ENCODE results near the gene WNT2B.

The WNT2B gene

DNA sequence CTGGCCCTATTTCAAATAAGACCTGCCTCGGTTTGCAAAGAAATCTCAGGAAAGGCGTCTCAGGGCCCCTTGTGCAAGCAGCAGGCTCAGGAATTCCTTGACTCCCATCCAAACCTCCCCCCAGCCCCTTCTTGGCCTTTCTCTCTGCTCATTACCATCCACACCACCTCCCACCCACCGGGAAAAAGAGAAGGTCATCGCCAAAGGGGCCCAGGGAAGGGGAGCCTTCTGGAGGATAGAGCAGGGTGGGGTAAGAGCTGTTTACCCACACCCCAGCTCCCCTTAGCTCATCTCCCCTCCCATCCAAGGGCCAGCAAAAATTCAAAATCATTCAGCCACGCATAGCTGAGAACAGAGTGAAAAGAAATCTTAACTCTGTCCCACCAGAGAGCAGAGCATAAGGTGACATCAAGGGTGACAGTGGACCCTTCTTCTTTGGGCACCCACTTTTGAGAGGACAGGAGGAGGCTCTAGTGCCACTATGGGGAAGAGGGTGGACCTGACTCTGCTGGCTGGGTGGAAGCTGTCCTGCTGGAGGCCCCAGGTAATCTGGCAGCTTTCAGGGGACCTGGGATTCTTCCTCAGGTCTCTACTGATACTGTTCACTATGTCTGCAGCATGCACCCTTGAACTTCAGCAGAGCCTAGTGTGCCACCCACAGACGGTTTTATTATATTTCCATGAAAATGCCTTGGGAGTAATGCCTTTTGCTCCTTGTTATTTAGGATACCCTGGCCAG is 3.9 kb upstream of the WNT2B start:
- DNase-seq (ENCODE audit: low spot score): no peak

DNA sequence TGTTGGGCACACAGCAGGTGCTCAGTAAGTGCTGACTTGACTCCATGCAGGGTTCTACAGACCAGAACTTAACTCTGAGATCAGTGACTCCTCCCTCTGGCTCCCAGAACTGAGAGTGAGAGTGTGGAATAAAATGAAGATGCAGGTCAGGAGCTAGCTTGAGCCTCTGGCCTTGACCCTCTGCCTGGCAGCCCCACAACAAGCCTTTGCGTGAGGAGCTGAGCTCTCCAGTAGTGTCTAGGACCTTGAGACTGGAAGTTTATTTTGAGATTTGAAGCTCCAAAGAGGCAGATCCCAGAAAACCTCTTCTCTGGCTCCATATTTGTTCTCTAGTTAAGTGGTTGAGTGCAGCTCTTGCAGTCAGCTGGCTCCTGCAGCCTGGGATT is 3.4 kb upstream of the WNT2B start:
- no peak for DNase-seq (ENCODE audit: low spot score)

DNA sequence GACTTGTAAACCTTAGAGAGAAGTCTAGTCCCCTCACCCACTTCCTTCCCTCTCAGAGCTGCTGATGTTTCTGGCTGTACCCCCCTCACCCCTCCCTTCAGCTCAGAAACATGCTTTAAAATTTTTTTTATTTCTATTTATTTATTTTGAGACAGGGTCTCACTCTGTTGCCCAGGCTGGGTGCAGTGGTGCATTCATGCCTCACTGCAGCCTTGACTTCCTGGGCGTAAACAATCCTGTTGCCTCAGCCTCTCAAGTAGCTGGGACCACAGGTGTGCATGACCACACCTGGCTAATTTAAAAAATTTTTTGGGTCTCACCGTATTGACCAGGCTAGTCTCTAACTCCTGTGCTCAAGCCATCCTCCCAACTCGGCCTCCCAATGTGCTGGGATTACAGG is 2.9 kb upstream of the WNT2B start:
- DNase-seq (ENCODE audit: low spot score): no peak

DNA sequence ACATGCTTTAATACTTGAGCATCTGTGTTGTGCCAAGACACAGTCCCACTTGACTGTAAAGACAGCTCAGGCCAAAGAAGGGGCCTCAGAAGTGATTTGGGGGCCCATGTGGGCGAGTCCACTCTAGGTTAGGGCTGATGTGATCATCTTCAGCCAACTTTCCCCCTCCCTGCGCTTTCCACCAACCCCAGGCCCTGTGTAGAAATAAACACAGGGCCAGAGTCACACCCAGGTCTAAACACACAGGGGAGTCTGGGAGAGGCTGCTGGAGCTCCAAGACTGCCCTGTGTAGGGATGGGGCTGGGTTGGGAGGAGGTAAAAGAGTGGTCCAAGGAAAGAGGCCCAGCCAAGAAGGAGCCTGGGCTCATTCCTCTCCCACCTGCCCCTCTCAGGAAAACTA is 2.5 kb upstream of the WNT2B start:
- no peak for DNase-seq (ENCODE audit: low spot score)

DNA sequence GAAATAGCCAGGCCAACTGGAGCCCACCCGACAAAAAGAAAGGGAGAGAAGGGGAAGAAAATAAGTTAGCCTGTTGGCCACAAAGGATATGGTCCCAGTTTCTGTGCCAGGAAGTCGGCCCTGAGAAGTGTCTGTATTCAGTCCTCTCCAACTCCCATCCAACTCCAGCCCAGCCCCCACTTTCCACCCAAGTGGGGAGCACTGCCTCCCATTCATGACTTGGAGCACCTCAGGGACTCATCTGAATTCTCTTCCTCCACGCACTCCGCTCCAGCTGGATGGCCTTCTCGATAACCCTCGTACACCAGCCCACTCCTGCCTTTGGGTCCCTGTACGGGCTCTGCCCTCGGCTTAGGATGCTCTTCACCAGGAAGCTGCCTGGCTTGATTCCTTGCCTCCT is 2.0 kb upstream of the WNT2B start:
- DNase-seq (ENCODE audit: low spot score): no peak

DNA sequence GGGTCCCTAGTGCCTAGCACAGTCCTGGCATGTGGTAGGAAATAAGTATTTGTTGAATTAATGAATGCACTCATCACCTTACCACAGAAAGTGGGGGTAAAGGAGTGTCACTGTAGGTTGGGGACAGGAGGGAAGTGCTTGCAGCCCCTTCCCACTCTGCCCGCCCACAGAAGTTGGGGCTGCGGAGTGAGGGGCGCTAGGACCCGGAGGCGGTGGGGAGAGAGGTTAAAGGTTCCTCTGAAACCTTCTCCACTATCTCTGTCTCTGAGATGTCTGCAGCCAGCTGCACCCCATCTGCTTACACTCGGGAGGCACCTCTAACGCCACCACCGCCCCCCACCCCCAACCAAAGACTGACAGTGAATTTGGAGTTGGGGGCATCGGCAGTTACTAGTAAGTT is 1.4 kb upstream of the WNT2B start:
- no peak for DNase-seq (ENCODE audit: low spot score)

DNA sequence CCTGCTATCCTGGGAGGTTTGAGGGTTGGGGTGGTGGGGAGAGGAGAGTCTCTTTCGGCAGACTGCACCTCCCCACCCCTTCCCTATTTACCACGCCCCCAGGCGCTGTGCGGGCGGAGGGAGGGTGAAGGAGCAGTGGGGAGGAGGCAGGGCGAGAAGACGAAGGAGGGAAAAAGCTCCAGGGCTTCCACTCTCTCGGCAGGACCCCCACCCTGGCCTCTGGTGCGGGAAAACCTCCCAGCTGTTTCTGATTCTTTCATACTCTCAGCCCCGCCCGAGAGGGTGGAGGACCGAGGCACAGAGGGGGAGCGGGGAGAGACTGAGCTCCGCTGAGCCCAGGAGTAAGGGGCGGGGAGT is 866 bp upstream of the WNT2B start:
- DNase-seq (ENCODE audit: low spot score): no peak

DNA sequence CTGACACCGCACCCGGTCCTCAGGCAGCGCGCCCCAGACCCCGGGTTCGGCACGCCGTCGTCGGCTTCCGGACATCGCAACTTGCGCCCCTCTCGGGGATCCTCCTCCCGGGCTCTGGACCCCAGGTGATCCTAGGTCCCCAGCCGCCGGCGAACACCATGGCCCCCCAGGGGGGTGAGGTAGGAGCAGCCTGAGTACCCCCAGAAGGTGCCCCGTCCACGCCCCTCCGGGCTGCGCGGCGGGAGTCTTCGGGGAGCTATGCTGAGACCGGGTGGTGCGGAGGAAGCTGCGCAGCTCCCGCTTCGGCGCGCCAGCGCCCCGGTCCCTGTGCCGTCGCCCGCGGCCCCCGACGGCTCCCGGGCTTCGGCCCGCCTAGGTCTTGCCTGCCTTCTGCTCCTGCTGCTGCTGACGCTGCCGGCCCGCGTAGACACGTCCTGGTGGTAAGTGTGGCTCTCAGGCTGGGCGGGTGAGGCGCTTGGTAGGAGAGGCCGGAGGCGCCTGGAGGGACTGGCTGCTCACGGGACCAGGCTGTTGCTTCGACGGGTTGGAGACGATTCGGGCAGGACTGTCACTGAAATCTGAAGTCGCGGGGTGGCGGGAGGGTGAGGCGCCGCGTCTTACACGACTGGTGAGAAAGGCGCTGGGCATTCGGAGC is 367 bp downstream of the WNT2B start:
- DNase-seq (ENCODE audit: low spot score): no peak

DNA sequence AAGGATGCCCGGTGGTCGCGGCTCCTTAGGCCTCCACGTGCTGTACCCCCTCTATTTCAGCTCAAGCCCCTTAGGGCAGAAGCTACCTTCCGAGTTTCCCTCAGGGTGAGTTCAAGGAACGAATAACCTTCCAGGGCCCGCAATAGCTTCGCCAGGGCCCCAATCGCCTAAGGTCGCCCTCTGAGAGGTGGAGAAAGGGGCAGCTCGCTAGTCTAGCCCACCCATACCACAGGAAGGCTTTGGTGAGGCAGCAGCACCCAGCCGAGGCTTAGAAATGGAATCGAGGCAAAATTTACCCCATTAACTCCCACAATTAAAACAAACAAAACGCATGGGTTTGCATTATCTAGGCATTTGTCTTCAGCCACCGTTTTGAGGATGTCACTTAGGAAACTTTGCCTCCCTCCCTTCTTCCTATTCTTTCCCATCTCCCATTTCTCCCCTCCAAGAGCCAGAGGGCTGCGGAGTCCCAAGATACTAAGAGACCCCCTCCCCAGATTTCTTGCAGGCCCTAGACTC is 954 bp downstream of the WNT2B start:
- no peak for DNase-seq (ENCODE audit: low spot score)

DNA sequence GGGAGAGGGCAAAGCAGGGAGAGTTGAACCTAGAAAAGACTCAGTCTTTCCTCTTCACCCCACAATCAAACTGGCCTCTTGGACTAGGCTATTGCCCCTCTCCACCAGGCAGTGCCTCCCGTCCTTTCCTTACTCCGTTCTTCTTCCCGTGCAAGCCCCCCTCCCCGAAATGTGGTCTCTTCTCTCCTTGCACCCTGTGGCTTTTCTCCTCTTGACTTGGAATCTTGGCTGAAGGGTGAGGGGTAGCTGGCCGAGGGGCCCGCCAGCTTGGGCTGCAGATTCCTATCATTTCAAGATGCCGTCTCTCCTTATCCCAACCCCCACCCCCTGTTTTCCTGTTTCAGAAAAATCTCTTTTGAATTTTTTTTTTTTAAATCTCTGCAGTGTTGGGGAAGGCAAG is 1.6 kb downstream of the WNT2B start:
- DNase-seq (ENCODE audit: low spot score): no peak

DNA sequence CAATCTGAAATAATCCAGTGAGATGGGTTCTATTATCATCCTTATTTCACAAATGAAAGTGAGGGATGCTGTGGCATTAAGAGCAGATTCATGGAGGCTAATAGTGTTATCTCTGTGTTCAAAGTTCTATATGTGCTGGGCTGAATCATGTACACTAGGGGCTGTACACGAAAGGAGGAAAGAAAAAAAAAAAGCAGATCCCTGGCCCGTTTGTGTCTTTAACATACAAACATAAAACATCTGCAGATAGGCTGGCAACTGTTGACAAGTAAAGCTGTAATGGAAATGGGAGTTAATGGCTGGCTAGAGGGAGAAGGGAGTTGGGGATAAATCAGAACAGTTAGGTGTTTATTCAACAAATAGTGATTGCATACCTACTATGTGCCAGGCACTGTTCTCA is 3.1 kb downstream of the WNT2B start:
- no peak for DNase-seq (ENCODE audit: low spot score)

DNA sequence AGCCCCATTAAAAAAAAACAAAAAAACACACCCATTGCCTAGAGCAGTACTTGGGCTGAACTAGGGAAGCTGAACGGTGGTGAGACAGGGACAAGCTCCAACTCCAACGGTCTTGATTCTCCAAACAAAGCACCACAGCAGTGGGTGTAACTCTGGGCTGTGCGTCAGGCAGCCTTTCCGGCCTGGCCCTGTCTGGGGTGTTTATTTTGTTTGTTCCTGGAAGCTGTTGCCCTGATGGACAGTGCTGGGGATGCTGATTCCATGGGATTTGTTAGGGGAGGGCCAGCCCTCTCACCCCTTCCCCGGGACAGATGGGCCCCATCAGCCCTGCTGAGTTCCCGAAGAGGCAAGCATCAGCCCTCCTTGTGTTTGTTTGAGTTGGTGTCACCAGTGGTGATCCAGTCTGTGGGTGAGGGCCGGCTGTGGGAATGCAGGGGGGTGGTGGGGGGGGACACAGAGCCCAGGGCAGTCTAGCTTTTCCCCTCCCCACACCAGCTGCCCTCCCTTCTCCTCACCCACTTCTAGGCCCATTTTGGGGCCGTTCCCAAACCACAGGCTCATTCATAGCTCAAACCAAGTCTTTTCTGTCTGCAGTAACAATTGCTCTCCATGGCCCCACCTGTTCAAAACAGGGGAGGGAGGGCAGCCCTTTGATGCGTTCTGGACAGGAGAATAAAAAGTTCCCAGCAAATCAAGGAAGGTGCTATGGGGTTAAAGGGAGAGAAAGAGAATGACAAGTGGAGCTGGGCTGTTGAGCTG is 4.5 kb downstream of the WNT2B start:
- no peak for DNase-seq (ENCODE audit: low spot score)

DNA sequence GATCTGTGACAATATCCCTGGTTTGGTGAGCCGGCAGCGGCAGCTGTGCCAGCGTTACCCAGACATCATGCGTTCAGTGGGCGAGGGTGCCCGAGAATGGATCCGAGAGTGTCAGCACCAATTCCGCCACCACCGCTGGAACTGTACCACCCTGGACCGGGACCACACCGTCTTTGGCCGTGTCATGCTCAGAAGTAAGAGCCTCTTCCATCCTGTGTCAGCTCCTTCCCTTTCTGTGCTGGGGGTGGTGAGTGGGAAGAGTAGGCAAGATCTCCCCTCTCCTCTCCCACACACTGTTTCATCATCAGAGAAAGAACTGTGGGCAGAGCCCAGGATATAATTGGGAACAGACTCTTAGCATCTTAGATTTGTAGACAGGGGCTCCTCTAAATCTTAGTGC is 6.1 kb downstream of the WNT2B start:
- no peak for DNase-seq (ENCODE audit: low spot score)

DNA sequence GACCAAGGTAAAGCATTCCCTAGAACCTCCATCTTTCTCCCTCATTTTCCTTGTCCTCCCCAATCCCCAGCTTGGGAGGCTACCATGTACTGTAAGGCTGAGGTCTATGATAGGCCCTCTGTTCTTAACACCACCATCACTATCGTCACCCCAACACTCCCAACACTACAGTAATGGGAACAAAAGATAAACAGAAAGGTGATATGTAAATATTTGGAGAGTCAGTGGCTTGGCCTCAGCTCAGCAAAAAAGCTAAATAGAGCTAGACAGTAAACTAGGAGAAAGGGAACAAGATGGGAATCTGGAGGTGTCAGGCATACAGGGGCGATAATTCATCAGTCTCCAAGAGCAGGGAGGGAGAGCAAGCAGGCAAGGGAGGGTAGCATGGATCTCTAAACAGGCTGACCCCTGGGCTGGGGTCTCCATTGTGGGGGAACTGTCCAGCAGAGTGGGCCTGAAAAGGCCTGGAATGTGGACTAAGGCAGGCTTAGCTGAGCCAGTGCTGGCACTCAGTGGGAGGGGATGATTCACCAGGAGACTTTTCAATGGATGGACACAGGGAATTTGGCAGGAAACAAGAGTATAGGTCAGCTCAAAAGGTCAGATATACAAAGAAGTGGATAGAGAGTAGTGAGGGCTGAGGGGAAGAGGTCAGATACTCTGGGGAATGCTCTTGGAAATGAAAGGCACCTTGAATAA is 6.7 kb downstream of the WNT2B start:
- no peak for DNase-seq (ENCODE audit: low spot score)

DNA sequence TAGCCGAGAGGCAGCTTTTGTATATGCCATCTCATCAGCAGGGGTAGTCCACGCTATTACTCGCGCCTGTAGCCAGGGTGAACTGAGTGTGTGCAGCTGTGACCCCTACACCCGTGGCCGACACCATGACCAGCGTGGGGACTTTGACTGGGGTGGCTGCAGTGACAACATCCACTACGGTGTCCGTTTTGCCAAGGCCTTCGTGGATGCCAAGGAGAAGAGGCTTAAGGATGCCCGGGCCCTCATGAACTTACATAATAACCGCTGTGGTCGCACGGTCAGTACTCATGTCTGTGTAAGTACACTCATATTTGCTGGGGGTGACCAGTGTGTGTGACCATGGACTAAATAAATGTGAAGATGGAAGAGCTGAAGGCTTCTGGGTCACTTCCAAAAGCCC is 7.4 kb downstream of the WNT2B start:
- DNase-seq (ENCODE audit: low spot score): no peak

DNA sequence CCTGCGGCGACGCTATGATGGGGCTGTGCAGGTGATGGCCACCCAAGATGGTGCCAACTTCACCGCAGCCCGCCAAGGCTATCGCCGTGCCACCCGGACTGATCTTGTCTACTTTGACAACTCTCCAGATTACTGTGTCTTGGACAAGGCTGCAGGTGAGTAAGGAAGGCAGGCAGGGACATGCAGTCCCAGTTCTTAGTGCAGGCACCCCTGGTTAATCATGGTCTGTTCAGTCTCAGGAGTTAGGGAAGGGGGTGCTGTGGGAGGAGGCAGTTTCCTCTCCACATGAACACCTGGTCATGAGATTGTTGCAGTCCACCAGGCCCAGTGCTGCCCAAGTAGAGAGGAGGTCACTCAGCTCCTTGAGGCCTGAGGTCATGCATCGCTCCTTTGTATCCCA is 8.5 kb downstream of the WNT2B start:
- DNase-seq (ENCODE audit: low spot score): no peak

DNA sequence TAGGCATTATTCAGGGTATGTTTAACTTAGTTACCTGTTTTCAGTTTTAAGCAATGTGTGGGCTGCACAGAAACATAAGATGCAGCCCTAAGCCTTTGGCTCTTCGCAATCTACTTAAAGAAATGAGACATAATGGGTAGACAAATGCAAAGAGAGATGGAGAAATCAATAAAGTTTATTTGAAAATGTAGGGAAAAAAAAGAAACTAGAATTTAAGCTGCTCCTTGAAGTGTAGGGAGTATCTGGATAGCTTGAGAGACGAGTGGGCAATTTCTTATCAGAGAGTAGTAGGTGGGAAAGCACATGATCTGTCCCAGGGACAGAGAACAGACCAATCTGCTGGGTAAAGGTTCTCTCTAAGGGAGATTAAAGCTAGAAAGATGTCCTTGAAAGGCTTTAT is 8.9 kb downstream of the WNT2B start:
- DNase-seq (ENCODE audit: low spot score): no peak

DNA sequence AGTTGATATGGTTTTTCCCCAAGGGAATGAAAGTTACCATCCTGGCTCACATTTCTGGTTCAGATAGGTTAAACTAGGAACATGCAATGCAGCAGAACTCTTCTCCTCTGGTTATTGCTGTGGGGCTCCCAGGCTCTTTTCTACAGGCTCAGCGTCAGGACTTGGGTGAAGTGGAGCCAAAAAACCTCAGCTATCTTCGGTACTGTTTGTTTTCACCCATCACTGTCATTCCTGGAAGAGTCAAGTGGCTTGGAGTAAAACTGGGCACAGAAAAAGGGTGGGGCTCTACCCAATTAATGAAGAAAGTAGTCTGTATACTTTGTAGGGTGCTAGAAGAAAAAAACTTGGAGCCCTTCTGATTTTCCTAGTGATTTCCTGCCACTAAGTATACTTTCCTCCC is 9.4 kb downstream of the WNT2B start:
- DNase-seq (ENCODE audit: low spot score): no peak

DNA sequence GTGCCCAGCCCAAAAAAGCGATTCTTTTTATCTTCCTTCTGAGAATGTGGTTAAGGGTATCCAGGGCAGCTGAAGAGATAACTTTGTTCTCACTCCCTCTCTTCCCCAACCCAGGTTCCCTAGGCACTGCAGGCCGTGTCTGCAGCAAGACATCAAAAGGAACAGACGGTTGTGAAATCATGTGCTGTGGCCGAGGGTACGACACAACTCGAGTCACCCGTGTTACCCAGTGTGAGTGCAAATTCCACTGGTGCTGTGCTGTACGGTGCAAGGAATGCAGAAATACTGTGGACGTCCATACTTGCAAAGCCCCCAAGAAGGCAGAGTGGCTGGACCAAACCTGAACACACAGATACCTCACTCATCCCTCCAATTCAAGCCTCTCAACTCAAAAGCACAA is 11.4 kb downstream of the WNT2B start:
- no peak for DNase-seq (ENCODE audit: low spot score)

DNA sequence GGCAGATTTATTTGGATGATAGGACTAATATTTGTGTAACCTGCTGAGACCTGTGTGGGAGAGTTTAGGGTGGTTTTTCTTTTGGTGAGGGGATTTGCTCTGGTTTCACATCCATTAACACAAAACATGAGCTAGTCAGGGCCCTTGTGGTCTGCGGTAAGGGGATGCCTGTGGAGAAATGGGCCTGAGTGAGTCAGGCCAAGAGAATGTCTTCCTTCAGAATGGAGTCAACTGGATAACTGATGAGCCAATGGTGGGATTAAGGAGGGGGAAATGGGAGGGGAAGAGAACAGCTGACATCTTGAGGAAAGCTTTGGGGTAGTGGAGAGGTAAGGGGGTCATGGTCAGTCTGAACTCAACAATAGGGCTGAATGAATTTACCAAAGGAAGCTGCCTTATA is 13.9 kb downstream of the WNT2B start:
- DNase-seq (ENCODE audit: low spot score): no peak

DNA sequence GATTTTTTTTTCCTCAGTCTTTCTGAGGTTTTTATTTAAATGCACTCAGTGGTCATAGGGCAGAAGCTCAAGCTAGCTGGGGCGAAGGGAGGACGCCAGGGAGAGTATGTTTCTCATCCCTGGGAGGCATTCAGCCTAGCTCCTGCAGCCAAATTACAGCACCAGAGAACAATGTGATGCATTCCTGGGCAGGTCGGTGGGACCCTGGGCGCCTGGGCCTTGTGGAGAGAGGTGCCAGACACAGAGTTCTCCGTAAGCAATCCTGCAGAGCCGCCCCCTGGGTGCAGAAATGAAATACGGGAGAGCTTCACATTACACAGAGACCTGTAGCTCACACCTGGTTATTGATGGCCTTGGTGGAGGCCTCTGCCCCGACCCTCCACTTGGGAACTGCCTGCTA is 15.5 kb downstream of the WNT2B start:
- DNase-seq (ENCODE audit: low spot score): no peak

DNA sequence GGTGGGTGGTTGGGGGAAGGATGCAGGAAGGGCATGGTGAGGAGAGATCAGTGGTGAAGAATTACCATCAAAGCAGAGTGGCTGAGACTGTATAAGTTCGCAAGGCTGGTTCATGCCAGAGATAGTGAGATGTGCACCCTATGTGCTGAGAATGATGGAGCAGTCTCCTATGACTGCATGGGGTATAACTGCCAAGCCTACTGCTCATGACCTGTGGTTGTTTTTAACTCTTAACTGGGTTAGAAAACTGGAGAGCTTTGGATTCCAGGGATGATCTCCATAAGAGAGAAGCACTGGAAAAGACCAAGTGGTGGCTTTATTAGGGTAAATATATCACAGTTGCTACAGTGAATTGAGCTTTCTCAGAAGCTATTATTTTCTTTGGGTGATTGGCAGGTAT is 16.2 kb downstream of the WNT2B start:
- DNase-seq (ENCODE audit: low spot score): no peak
